Stimulated activated CD8-positive, alpha-beta memory T cell treated with anti-CD3 and anti-CD28 coated beads, Interleukin-4, amount 100 ng/mL, for 24 hours (primary cell): ENCODE results near the gene CYBRD1.

Experiments
- DNase-seq: peaks from one replicate; pipeline ENCODE4 v3.0.0-alpha.2; 2020; ENCODE audit warnings: low read depth

Gene CYBRD1

GRCh38 chr2:171553858-171554257 lies 31.6 kb downstream of the CYBRD1 start:
- DNase-seq, result no peak

- no peak for DNase-seq
Observed at GRCh38 chr2:171554991-171555615, 32.8 kb downstream of the CYBRD1 start.

GRCh38 chr2:171557363-171557762 lies 35.1 kb downstream of the CYBRD1 start:
- DNase-seq, result no peak

GRCh38 chr2:171563301-171563700 lies 41.0 kb downstream of the CYBRD1 start:
- DNase-seq, result no peak

GRCh38 chr2:171564463-171564862 lies 42.2 kb downstream of the CYBRD1 start:
- no peak for DNase-seq

GRCh38 chr2:171566057-171566456 lies 43.8 kb downstream of the CYBRD1 start:
- DNase-seq, result no peak

- DNase-seq, result no peak
Observed at GRCh38 chr2:171566753-171567152, 44.5 kb downstream of the CYBRD1 start.

- no peak for DNase-seq
Observed at GRCh38 chr2:171568089-171568488, 45.8 kb downstream of the CYBRD1 start.

GRCh38 chr2:171571721-171572120 lies 49.4 kb downstream of the CYBRD1 start:
- no peak for DNase-seq

- DNase-seq, result peak; percentile 77
Observed at GRCh38 chr2:171574149-171574795, 52.0 kb downstream of the CYBRD1 start.

GRCh38 chr2:171575606-171576005 lies 53.3 kb downstream of the CYBRD1 start:
- no peak for DNase-seq

GRCh38 chr2:171578127-171578803 lies 56.0 kb downstream of the CYBRD1 start:
- DNase-seq, result no peak

- no peak for DNase-seq
Observed at GRCh38 chr2:171579481-171579880, 57.2 kb downstream of the CYBRD1 start.

- no peak for DNase-seq
Observed at GRCh38 chr2:171583566-171583965, 61.3 kb downstream of the CYBRD1 start.

GRCh38 chr2:171584001-171584400 lies 61.7 kb downstream of the CYBRD1 start:
- DNase-seq, result no peak

- DNase-seq, result no peak
Observed at GRCh38 chr2:171587132-171587531, 64.9 kb downstream of the CYBRD1 start.

GRCh38 chr2:171587567-171587966 lies 65.3 kb downstream of the CYBRD1 start:
- no peak for DNase-seq

- no peak for DNase-seq
Observed at GRCh38 chr2:171590116-171590515, 67.8 kb downstream of the CYBRD1 start.

GRCh38 chr2:171592036-171592555 lies 69.8 kb downstream of the CYBRD1 start:
- no peak for DNase-seq

- no peak for DNase-seq
Observed at GRCh38 chr2:171595456-171595855, 73.2 kb downstream of the CYBRD1 start.

GRCh38 chr2:171595896-171596295 lies 73.6 kb downstream of the CYBRD1 start:
- no peak for DNase-seq

GRCh38 chr2:171598713-171599319 lies 76.5 kb downstream of the CYBRD1 start:
- peak; percentile 11 for DNase-seq

GRCh38 chr2:171600126-171600525 lies 77.9 kb downstream of the CYBRD1 start:
- no peak for DNase-seq
